ENCODE data around the gene LACTB. TPM values are rescaled to one million over a fixed set of nuclear protein-coding genes. Genes with fewer than 3 reads are reported as not detected.

The LACTB gene
- total and polyA plus RNA-seq, 2 experiments from 2014 or later: 15.2 to 20.9 TPM

GRCh38 chr15:63157118-63157843 lies 35.6 kb downstream of the LACTB start, which contains the start of gene RPS27L:
Gene RPS27L (minus strand): TSS chr15:63157477. CDS start chr15:63157405, 72 bp downstream.
- peaks cover 28% of the 10 kb centered on the region for H3K79me2 ChIP-seq (replicated peaks; ENCODE audit: insufficient read depth)

More at GRCh38 chr15:63157118-63157843, 35.6 kb downstream of the LACTB start, which contains the start of gene RPS27L:
- Histone ChIP-seq H3K27me3 (ENCODE audit: insufficient read depth) (no peaks in the 10 kb centered on the region), H3K4me2 (peak within 1 kb of the TSS; percentile 74), H3F3A (replicated peaks; ENCODE audit: low read depth) (peaks cover 5% of the 10 kb centered on the region), H3K4me1 (ENCODE audit: insufficient read depth) (no peaks in the 10 kb centered on the region), H2AFZ (peak within 1 kb of the TSS; percentile 77; the same call in 1 of the 2 replicates), H3K9me2 (ENCODE audit: insufficient read depth) (no peaks in the 10 kb centered on the region), H3K27ac (ENCODE audit: low read depth) (peak within 1 kb of the TSS; percentile 96), H3K36me3 (ENCODE audit: insufficient read depth) (peaks cover 28% of the 10 kb centered on the region), H3K4me3 (peak within 1 kb of the TSS; percentile 83), H4K20me1 (replicated peaks; ENCODE audit: insufficient read depth) (no peaks in the 10 kb centered on the region)
- Mint-ChIP-seq H3K27me3 (ENCODE audit: insufficient read depth, low read depth, poor library complexity) (peaks cover 2% of the 10 kb centered on the region), H3K4me3 (peak within 1 kb of the TSS; percentile 95), H3K36me3 (ENCODE audit: low read depth) (peaks cover 22% of the 10 kb centered on the region; the same call in 2 of the 3 replicates), H3K4me1 (peaks cover 6% of the 10 kb centered on the region), H3K27ac (peak within 1 kb of the TSS; percentile 96), H3K9me3 (no peaks in the 10 kb centered on the region)
- DNase-seq (ENCODE audit: low spot score) (peak; percentile 97), ATAC-seq (peak; percentile 99)
- TF ChIP-seq ZNF114 (CRISPR knock-in tag; IDR thresholded peaks at IDR 0.05) (no peak), NANOG (IDR thresholded peaks at IDR 0.05; ENCODE audit: borderline replicate concordance) (no peak), ZNF331 (CRISPR knock-in tag; IDR thresholded peaks at IDR 0.05; ENCODE audit: low read depth) (no peak), CREB1 (CRISPR knock-in tag; IDR thresholded peaks at IDR 0.05; ENCODE audit: low read depth) (no peak), JUNB (IDR thresholded peaks at IDR 0.05; ENCODE audit: unreplicated experiment) (no peak), ETS1 (IDR thresholded peaks at IDR 0.05) (peak; percentile 75), POLR2AphosphoS5 (IDR thresholded peaks at IDR 0.05; ENCODE audit: low read depth) (peak; percentile 98), REST (IDR thresholded peaks at IDR 0.05; ENCODE audit: unreplicated experiment) (no peak), STAT1 (IDR thresholded peaks at IDR 0.05; ENCODE audit: unreplicated experiment) (no peak), CTCF (conservative IDR thresholded peaks at IDR 0.05; ENCODE audit: low read depth in 2 of 2) (no peak), EZH2 (IDR thresholded peaks at IDR 0.05; ENCODE audit: low read depth, unreplicated experiment) (no peak)

All from GM23338 (cell line).